Activated T-cell treated with anti-CD3 and anti-CD28 coated beads for 4 hours (primary cell): Measurements from ENCODE around the gene CCDC50.

Experiments used
- DNase-seq: peaks from one replicate; pipeline ENCODE4 v3.0.0-alpha.2; 2020

CCDC50 gene, protein sequence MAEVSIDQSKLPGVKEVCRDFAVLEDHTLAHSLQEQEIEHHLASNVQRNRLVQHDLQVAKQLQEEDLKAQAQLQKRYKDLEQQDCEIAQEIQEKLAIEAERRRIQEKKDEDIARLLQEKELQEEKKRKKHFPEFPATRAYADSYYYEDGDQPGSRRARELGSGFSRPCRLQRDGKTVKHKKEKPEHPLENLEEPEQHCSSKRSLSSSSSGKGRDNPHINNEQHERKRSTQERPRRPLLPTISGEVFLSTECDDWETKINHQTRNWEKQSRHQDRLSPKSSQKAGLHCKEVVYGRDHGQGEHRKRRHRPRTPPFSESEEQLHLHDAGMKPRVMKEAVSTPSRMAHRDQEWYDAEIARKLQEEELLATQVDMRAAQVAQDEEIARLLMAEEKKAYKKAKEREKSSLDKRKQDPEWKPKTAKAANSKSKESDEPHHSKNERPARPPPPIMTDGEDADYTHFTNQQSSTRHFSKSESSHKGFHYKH

DNA sequence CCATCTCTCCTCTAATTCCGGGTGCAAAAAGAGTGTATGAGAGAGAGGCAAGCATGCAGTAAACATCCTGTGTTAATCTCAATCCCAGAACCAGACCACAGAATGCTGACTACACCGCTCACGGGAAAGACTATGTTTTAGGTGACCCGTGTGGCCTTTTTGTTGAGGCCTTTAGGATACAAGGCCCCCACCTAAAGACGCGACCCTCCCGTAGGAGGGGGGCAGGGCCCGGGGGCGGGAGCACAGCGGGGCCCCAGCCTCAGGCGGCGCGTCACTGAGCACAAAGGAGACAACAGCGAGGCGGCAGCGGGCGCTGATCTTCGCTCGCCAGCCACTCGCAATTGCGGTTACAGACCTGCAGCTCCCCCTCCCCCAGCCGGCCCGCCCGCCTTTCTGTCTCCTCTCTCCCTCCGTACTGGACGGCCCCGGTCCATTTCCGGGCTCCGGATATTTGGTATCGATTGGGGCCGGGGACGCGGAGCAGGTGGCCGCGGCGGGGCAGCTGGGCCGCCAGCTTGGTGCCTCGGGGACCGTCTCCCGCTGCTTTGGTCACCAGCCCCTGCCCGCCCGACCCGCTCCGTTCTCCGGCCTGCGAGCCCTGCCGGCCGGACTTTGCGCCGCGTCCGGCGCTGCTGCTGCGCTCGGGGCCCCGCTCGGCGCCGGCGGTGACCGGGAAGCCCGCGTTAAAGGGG, at the start of gene CCDC50:
Gene CCDC50, plus strand, starts transcription at position 433 of the 692 bp plus-strand sequence. CDS start 281 bp downstream, outside the sequence.
- no peak for DNase-seq

DNA sequence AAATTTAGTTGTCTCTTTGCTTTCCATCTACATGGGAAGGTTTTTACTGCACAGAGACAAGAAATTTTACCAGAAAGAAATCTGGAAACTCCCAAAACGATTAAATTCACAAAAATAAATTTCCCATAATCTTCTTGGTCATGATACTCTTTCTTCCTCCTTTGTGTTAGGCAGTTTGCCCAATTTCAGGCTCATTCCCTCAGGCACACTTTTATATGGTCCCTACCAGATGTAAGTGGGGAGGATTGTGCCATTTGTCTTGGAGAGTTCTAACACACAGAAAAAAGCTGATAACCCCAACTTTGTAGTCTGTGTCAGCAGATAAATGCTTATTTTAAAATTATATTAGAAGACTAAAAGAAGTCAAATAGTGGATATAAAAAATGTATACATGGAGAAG, 49.1 kb upstream of the CCDC50 start:
- no peak for DNase-seq

DNA sequence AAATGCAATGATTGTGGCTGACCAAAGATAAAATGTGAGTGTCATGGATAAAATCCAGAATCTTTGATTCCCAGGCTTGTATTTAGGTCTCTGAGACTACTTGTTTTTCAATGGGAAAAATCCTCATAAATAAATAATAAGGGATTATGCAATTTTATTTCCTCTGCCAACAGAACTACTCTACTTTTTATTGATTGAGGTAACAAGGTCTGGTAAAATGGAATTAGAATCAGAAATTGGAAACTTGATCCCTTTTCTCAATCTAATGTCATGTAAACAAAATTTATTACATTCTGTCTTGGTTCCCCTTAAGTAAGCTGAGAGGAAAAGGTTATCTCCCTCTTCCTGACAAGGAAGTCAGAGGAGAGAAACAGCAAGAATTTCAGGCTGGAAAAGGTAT, 48.3 kb upstream of the CCDC50 start:
- DNase-seq, result no peak

DNA sequence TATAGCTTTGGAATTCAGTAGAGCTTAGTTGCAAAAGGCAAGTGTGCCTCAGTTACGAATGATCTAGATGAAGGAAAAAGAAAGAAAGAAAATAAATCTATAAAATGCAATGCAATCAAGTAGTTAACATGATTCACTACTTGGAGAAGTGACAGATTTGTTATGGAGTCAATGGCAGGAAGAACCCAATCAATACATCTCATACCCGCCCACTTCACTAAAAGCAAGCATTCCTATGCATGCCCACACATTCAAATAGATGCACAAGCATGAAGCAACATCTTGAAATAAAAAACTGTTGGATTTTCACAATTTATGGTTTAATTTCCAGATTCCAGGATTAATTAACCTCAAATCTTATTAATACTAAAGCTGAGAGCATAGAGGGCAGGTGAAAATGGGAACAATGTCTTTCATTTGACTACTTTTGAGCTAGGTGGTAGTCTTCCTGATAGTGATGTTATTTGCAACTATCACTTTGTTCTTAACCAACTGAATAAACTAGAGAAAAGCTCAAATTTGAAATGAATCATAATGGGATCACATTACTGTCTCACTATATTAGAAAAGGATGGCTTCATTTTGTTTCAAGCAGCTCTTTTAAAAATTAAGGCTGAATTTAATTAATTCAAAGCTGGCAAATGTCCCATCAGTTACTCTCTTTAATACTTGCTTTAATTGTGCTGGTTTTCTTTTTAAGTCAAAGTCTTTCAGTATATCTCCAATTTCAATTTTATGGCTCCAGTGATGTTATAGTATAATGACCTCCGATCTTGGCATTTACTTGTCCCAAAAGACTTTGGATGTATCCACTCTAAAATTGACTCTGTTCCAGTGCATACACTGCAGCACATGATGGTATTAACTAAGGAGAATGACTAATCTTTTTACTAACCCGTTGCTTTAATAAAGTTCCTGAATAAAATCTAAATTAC, 46.7 kb upstream of the CCDC50 start:
- no peak for DNase-seq

DNA sequence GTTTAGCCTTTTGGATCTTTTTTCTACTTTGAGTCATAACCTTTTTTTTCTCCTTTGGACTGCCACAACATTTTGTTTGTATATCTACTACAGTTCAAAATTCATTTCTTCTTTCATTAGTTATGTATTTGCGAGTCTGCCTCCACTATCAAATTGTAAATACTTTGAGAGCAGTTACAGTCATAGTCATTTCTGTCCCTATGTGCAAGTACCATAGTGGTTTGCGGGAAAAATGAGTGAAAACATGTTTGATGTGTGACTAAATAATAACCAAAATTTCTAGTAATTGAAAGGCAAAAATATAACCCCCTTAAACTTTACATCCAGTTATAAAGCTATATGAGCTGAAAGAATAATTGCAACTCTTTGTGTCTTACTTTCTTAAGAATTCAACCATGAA, 45.8 kb upstream of the CCDC50 start:
- DNase-seq, result no peak

DNA sequence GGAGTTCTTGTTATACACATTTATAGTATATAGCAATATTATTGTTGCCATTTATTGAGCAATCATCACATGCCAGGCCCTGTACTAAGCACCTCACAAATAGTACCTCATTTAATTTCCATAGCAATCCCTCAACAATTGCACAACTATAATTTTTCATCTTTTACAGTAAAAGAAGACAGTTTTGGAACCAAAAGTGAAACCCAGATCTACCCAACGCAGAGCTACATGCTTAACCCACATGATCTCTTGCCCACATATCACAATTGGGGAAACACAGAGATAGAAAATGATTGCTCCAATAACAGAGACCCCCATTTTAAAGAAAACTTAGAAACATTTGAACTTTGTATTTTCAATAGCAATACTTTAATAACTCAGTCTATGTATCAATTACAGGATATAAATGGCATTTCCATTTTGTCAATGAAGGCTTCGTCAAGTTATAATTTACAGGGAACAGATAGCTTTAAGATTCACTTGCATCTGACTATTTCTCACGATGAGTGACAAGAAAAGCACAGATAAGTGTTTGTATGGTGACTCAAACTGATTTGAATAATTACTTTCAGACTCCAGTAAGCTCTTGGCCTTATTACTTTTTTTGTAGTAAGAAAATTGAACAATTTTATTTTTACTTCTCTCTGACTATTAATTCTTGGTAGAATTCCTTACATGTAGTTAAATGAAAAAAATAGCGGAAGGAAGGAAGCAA, 38.7 kb upstream of the CCDC50 start:
- no peak for DNase-seq

DNA sequence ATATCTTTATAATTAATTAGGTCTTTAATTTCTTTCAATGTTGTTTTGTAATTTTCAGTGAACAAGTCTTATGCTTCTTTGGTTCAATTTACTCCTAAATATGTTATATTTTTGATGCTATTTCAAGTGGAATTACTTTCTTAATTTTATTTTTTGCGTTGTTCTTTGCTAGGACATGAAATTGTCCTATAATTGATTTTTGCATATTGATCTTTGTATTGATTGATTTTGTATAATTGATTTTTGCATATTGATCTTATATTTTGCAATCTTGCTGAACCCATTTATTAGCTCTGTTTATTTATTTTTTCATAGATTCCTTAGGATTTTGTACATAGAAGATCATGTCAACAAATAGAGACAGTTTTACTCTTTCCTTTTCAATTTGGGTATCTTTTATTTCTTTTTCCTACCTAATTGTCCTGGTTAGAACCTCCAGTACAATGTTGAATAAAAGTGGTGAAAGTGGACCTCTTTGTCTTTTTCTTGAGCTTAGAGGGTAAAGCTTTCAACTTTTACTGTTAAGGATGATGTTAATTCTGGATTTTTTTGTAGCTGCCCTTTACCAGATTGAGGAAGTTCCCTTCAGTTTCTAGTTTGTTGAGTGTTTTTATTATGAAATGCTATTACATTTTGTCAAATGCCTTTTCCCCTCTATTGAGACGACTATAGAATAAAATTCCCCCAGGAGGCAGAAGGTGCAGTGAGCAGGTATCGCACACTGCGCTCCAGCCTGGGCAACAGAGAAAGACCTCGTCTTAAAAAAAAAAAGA, 36.8 kb upstream of the CCDC50 start:
- DNase-seq, result no peak

DNA sequence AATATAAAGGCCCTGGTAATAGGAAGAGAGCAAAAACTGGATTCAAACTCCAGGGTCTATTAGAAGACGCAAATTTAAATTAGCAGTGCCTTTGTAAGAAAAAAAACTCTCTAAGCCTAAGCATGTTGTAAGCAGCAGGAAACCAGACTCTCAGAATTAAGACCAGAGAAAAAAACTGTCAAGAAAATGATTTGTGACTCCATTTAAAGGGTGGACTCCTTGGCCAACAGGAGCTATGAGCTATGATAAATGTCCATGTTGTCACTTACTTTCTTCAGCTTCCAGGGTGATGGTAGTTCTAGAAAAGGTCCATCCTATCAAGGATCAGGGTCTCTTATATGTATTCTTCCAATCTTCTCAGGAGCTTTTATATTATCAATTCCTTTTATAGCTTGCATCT, 34.9 kb upstream of the CCDC50 start:
- no peak for DNase-seq

DNA sequence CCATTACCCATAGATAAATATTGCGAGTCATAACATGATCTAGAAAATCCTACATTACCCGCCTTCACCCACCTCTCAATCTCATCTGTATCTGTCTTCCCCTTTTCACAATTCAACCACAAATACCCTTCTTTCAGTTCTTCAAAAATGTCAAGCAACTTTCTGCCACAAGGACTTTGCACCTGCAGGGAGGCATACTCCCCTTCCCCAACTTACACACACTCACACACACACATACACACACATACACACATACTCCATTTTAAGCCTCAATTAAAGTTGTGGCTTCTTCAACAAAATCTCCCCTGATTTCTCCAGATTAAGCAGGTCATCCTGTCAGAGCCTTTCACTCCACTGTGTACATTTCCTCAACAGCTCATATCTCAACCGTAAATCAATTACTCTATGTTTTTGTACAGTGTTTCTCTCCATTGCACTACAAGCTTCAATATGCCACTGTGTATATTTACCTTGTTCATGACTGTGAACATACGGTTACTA, 33.1 kb upstream of the CCDC50 start:
- DNase-seq, result no peak

DNA sequence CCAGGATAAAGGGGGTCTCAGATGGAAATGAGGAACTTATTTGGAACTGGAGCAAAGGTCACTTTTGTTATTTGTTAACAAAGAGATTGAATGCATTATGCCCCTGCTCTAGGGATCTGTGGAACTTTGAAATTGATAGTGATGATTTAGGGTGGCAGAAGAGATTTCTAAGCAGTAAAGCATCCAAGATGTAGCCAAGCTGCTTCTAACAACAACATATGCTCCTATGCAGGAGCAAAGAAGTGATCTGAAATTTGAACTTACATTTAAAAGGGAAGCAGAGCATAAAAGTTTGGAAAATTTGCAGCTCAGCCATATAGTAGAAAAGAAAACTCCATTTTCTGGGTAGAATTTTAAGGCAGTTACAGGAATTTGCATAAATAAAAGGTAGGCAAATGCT, 30.3 kb upstream of the CCDC50 start:
- no peak for DNase-seq

DNA sequence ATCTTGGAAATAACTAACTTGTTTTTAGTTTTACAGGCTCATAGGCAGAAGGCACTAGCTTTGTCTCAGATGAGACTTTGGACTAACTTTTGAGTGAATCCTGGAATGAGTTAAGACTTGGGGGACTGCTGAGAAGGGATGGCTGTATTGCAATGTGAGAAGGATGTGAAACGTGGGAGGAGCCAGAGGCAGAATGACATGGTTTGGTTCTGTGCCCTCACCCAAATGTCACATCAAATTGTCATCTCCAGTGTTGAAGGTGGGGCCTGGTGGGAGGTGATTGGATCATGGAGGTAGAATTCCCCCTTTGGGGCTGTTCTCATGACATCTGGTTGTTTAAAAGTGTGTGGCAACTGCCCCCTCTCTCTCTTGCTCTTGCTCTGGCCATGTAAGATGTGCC, 28.8 kb upstream of the CCDC50 start:
- no peak for DNase-seq

DNA sequence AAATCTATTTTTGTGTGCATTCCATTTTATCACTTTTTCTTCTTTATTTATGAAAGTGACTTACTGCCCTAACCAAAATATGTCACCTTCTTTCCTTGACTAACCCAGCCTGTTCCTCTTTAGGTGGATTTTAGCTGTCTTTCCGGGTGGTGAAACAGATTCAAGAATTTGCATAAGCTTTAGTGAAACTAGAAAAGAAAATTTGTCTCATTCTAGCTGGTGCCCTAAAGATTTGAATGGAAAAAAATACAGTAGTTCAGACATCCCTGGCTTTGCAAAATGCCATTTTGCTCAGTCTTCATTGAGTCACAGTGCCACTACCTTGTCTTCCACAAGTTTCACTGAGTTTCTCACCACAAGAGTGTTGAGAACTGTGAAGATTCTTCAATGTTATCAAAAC, 28.2 kb upstream of the CCDC50 start:
- no peak for DNase-seq

DNA sequence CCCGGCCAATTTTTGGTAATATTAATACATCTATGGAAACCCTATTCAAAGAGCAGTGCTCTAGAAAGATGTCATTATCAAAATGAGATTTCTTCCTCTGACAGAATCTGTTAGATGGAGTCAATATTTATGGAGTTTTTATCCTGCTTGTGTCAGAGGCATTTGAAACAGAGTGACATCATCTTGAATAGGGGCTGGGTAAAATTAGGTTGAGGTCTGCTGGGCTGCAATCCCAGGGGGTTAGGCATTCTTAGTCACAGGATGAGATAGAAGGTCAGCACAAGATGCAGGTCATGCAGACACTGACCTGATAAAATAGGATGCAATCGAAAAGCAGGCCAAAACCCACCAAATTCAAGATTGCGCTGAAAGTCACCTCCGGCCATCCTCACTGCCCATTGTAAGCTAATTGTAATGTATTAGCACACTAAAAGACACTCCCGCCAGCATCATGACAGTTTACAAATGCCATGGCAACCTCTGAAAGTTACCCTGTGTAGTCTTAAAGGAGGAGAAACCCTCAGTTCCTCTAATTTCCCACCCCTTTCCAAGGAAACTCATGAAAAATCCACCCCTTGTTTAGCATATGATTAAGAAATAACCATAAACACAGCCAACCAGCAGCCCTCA, 27.3 kb upstream of the CCDC50 start:
- no peak for DNase-seq

DNA sequence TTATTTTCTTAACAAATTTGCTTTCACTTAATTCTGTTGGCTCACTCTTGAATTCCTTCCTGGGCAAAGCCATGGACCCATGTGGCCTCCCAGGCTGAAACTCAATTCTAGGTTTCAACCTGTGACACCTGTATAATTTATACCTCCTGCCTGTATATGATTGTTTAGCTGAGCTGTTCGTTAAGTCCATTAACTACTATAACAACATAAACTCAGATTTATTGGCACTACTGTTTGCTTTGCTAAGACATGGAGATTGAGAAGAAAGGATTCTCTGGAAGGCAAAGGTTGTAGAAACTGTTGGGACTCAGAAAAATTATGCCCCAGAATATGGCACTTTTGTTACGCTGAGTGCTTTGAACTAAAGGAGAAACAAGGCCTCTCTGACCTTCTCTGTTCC, 26.7 kb upstream of the CCDC50 start:
- no peak for DNase-seq

DNA sequence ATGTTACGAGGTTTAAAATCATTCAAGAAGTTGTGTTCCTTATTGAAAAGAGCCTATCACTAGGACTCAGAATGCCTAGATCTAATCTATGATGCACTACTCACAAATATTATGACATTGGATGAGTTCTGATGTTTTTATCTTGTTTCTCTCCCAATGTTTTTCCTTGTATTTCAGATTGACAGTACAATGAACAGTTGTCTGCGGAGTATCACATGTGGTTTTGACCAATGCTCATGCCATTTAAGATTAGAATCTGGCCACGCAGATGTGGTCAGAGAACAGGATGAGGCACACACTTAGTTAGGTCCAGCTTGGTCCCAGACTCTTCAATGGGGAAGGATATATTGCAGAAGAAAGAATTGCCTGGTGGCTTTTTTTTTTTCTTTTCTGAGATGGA, 25.6 kb upstream of the CCDC50 start:
- no peak for DNase-seq

DNA sequence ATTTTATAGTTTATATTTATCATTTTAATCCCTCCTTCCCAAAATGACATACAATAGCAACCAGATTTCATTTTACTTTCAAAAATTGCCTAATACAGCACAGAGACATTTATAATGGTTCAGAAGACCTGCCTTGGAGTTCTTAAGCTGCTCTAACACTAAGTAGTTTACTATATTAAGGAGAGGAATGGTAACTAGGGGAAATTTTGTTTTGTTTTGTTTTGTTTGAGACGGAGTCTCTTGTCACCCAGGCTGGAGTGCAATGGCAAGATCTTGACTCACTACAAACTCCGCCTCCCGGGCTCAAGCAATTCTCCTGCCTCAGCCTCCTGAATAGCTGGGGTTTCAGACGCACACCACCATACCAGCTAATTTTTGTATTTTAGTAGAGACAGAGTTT, 22.8 kb upstream of the CCDC50 start:
- no peak for DNase-seq

DNA sequence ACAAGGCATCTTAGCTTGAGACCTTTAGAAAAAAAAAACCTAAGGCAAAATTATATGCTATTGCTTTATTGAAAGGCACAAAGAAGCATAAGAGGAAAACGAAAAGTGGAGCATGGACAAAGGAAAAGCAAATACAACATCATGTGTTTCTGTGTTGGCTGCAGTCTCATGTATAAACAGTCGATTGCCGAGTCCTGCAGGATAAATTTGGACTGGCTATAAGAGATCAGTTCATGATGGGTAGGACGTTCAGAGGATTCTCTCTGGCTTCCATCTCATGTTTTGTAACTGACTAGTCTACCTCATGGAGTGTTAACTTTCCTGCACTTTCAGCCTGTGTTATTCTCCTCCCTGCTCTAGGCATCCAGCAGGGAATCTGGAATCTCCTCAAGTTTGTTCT, 21.9 kb upstream of the CCDC50 start:
- no peak for DNase-seq

DNA sequence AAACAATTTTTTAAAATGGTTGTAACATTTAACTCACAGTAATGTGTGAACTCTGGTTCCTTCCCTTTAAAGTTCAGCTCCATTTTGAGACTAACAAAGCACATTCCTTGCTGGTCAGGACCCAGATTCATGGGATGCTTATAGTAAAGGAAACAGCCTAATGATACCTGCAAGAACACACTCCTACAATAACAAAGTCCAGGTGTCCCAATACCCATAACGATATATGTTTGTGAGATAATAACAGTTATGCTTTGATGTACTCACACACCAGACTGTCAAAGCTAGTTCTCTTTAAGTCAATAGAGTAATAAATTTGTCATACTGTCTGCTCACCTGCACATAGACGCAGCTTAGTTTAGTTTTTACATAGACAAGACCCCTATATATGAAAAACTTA, 15.9 kb upstream of the CCDC50 start:
- DNase-seq, result no peak

DNA sequence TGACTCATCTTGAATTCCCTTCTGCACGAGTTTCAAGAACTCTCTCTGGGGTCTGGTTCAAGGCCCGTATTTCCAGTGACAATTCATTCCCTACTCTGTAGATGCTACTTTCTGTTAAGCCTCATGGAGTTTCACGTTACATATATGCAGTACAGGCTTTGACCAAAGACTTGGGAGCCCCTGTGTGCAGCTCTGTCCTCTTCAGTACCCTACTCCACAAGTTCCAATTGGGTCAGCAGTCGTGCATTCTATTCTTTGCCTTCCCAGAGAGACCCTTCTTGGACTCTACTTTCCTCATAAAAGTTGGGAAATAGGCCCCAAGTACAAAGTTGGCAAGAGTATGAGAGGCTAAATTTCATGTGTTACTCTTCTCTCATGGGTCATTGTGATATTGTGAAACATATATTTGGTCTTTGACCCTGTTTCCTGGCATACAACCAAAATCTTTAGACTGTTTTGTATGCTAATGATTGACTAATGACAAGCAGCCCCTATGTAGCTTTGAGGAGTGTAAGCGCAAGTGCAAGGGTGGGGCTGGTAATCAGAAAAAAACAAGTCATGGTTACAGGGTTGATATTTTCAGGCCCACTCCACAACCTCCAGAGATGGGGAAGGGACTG, 15.0 kb upstream of the CCDC50 start:
- DNase-seq, result no peak

DNA sequence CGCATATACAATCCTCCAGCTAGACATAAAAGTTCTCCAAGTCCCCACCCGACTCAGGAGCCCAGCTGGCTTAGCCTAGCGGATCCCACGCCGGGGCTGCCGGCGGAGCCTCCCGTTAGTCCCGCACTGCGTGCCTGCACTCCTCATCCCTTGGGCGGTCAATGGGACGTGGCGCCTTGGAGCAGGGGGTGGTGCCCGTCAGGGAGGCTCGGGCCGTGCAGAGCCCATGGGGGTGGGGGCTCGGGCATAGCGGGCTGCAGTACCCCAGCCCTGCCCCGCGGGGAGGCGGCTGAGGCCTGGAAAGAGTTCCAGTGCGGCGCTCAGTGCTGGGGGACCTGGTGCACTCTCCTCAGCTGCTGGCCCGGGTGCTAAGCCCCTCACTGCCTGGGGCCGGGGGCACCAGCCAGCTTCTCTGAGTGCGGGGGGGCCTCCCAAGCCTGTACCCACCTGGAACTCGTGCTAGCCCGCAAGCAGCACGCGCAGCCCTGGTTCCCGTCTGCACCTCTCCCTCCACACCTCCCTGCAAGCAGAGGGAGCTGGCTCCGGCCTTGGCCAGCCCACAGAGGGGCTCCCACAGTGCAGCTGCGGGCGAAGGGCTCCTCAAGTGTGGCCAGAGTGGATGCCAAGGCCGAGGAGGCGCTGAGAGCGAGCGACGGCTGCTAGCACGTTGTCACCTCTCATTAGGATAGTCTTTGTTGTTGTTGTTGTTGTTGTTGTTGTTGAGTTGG, 12.2 kb upstream of the CCDC50 start:
- DNase-seq, result no peak
